ENCODE results near the gene ITGA11. TPM values are rescaled to one million over a fixed set of nuclear protein-coding genes. Genes with fewer than 3 reads are reported as not detected.

The ITGA11 gene
- total RNA-seq, 1 donor from 2014 or later = 0.28 TPM

GRCh38 chr15:68252925-68253534 is 178.9 kb downstream of the ITGA11 start:
- Mint-ChIP-seq H3K9me3 (ENCODE audit: unreplicated experiment) (no peaks in the 10 kb centered on the region), H3K36me3 (ENCODE audit: low read depth, unreplicated experiment) (no peaks in the 10 kb centered on the region), H3K27ac (ENCODE audit: unreplicated experiment) (no peak overlapping the region), H3K4me1 (ENCODE audit: unreplicated experiment) (no peaks in the 10 kb centered on the region), H3K27me3 (ENCODE audit: unreplicated experiment) (no peaks in the 10 kb centered on the region), H3K4me3 (ENCODE audit: unreplicated experiment) (no peak overlapping the region)
- TF ChIP-seq CTCF (IDR thresholded peaks at IDR 0.05; ENCODE audit: unreplicated experiment) = peak; percentile 79
- DNase-seq (ENCODE audit: low spot score) = peak; percentile 38

- TF ChIP-seq CTCF (IDR thresholded peaks at IDR 0.05; ENCODE audit: unreplicated experiment) = no peak
- Mint-ChIP-seq H3K36me3 (ENCODE audit: low read depth, unreplicated experiment) (no peaks in the 10 kb centered on the region), H3K4me1 (ENCODE audit: unreplicated experiment) (no peaks in the 10 kb centered on the region), H3K4me3 (ENCODE audit: unreplicated experiment) (no peak overlapping the region), H3K27me3 (ENCODE audit: unreplicated experiment) (no peaks in the 10 kb centered on the region), H3K9me3 (ENCODE audit: unreplicated experiment) (no peaks in the 10 kb centered on the region), H3K27ac (ENCODE audit: unreplicated experiment) (no peak overlapping the region)
- no peak for DNase-seq (ENCODE audit: low spot score)
Measured at GRCh38 chr15:68249058-68249713, 182.8 kb downstream of the ITGA11 start.

Other genes with a start within 250 kb of the ITGA11 start
- 11.0 TPM for gene CALML4, start 226.8 kb downstream of the ITGA11 start, total RNA-seq (ENCODE audit: unreplicated experiment)
- gene CLN6, start 202.4 kb downstream of the ITGA11 start, total RNA-seq (ENCODE audit: unreplicated experiment) = 42.1 TPM
- gene FEM1B, start 154.4 kb downstream of the ITGA11 start, total RNA-seq (ENCODE audit: unreplicated experiment) = 47.8 TPM
- gene CORO2B, start 146.8 kb upstream of the ITGA11 start, total RNA-seq (ENCODE audit: unreplicated experiment) = 71.7 TPM

All from endothelial cell (in vitro differentiated cells).